GM23338 (cell line): ENCODE data around the gene OBSCN. TPM values are rescaled to one million over a fixed set of nuclear protein-coding genes. Genes with fewer than 3 reads are reported as not detected.

ENCODE experiments used
- ATAC-seq: fragments of 200-7000 bp; cut with Tn5 transposase; 3 replicates; pipeline ENCODE4 v1.9.1; 2020
- DNase-seq: peaks from one replicate; pipeline ENCODE4 v3.0.0-alpha.2; 2015; ENCODE audit warnings: low spot score
- H2AFZ ChIP-seq: fragments of 200-600 bp; sonication (generic); 2 replicates; pipeline ENCODE4 v1.8.0; 2016; ENCODE audit warnings: antibody characterized with exemption, mild to moderate bottlenecking, moderate library complexity
- H3F3A ChIP-seq: fragments of 200-600 bp; sonication (generic); replicated peaks from 2 replicates; pipeline ENCODE4 v1.8.0; 2017; ENCODE audit warnings: antibody characterized with exemption, mixed run types, low read depth
- H3K27ac ChIP-seq: fragments of 200-600 bp; sonication (generic); 2 replicates; pipeline ENCODE4 v1.6.1; 2016; ENCODE audit warnings: low read depth
- H3K27me3 ChIP-seq: fragments of 200-600 bp; sonication (generic); 2 replicates; pipeline ENCODE4 v1.8.0; 2016; ENCODE audit warnings: mild to moderate bottlenecking, mixed run types, moderate library complexity; ENCODE audit not compliant: insufficient read depth
- H3K36me3 ChIP-seq: fragments of 200-600 bp; sonication (generic); 2 replicates; pipeline ENCODE4 v1.8.0; 2016; ENCODE audit warnings: mild to moderate bottlenecking; ENCODE audit not compliant: insufficient read depth
- H3K4me1 ChIP-seq: fragments of 200-600 bp; sonication (generic); 2 replicates; pipeline ENCODE4 v1.8.0; 2016; ENCODE audit warnings: mild to moderate bottlenecking, moderate library complexity; ENCODE audit not compliant: insufficient read depth
- H3K4me2 ChIP-seq: fragments of 200-600 bp; sonication (generic); 2 replicates; pipeline ENCODE4 v1.7.1; 2017; ENCODE audit warnings: mixed run types
- H3K4me3 ChIP-seq: fragments of 200-600 bp; sonication (generic); 2 replicates; pipeline ENCODE4 v1.6.1; 2016; ENCODE audit warnings: mixed run types
- H3K79me2 ChIP-seq: fragments of 200-600 bp; sonication (generic); replicated peaks from 2 replicates; pipeline ENCODE4 v1.8.0; 2017; ENCODE audit warnings: mild to moderate bottlenecking; ENCODE audit not compliant: insufficient read depth
- H3K9me2 ChIP-seq: fragments of 200-600 bp; sonication (generic); 2 replicates; pipeline ENCODE4 v1.8.0; 2017; ENCODE audit not compliant: insufficient read depth
- H4K20me1 ChIP-seq: fragments of 200-600 bp; sonication (generic); replicated peaks from 2 replicates; pipeline ENCODE4 v1.8.0; 2017; ENCODE audit warnings: mild to moderate bottlenecking; ENCODE audit not compliant: insufficient read depth
- H3K27ac Mint-ChIP-seq: 2 replicates; pipeline ENCODE4 v1.8.0; 2020; ENCODE audit warnings: inconsistent platforms, mild to moderate bottlenecking, moderate library complexity, mixed read lengths
- H3K27me3 Mint-ChIP-seq: 3 replicates; pipeline ENCODE4 v1.8.0; 2022; ENCODE audit warnings: low read depth, mild to moderate bottlenecking, moderate library complexity, mixed read lengths, inconsistent platforms; ENCODE audit not compliant: insufficient read depth, poor library complexity
- H3K36me3 Mint-ChIP-seq: 3 replicates; pipeline ENCODE4 v1.8.0; 2021; ENCODE audit warnings: low read depth, mild to moderate bottlenecking, inconsistent platforms, moderate library complexity, mixed read lengths
- H3K4me1 Mint-ChIP-seq: 3 replicates; pipeline ENCODE4 v1.8.0; 2020; ENCODE audit warnings: mild to moderate bottlenecking, inconsistent platforms, mixed read lengths
- H3K4me3 Mint-ChIP-seq: 3 replicates; pipeline ENCODE4 v1.8.0; 2021; ENCODE audit warnings: moderate library complexity, mild to moderate bottlenecking, inconsistent platforms, mixed read lengths
- H3K9me3 Mint-ChIP-seq: 3 replicates; pipeline ENCODE4 v1.8.0; 2020; ENCODE audit warnings: moderate library complexity, mild to moderate bottlenecking, inconsistent platforms, mixed read lengths
- CREB1 ChIP-seq: fragments of 250-450 bp; sonication (Bioruptor Pico); IDR thresholded peaks from 2 replicates; pipeline ENCODE4 v1.5.0; 2020; ENCODE audit warnings: low read depth, mild to moderate bottlenecking, moderate library complexity
- EZH2 ChIP-seq: fragments of 200-600 bp; sonication (generic); IDR thresholded peaks from one replicate; pipeline ENCODE4 v1.8.0; 2017; ENCODE audit warnings: antibody characterized with exemption, mild to moderate bottlenecking, low read depth; ENCODE audit not compliant: unreplicated experiment
- EZH2phosphoT487 ChIP-seq: fragments of 200-600 bp; sonication (generic); IDR thresholded peaks from one replicate; pipeline ENCODE4 v1.8.1; 2018; ENCODE audit warnings: antibody characterized with exemption; ENCODE audit not compliant: unreplicated experiment
- NANOG ChIP-seq: IDR thresholded peaks from 2 replicates; pipeline ENCODE4 v1.6.1; 2016; ENCODE audit warnings: antibody characterized with exemption, borderline replicate concordance
- ZNF114 ChIP-seq: fragments of 250-450 bp; sonication (Bioruptor Pico); IDR thresholded peaks from 2 replicates; pipeline ENCODE4 v1.5.0; 2020; ENCODE audit warnings: mild to moderate bottlenecking, moderate library complexity
- polyA plus RNA-seq: library from polyadenylated mRNA; unstranded; fragments of >200 nt; fragmentation: Nextera tagmentation; extraction: Ambion mirVana; gene quantifications from 2 replicates; pipeline ENCODE4 v1.2.1, GENCODE V29; 2016
- total RNA-seq: library from RNA; depleted of rRNA; stranded (reverse); fragments of >200 nt; shearing (Covaris generic); gene quantifications from 2 replicates; pipeline ENCODE4 v1.2.3, GENCODE V29; 2014
- TF ChIP-seq, protein P1 (sequence below), 2 experiments: fragments of 200-600 bp in 1 of 2; sonication (generic) in 1 of 2; conservative IDR thresholded peaks; 2 replicates each; pipeline versions ENCODE4 v1.5.1 to v1.6.1; 2016 to 2017; ENCODE audit warnings: antibody characterized with exemption in 2 of 2, low read depth in 2 of 2, mild to moderate bottlenecking in 2 of 2, moderate library complexity in 1 of 2
- TF ChIP-seq, protein P2 (sequence below): IDR thresholded peaks from one replicate; pipeline ENCODE4 v1.6.1; 2018; ENCODE audit warnings: antibody characterized with exemption; ENCODE audit not compliant: unreplicated experiment

The OBSCN gene
- total and polyA plus RNA-seq, 2 experiments from 2014 or later: 8.4 to 38.5 TPM

DNA sequence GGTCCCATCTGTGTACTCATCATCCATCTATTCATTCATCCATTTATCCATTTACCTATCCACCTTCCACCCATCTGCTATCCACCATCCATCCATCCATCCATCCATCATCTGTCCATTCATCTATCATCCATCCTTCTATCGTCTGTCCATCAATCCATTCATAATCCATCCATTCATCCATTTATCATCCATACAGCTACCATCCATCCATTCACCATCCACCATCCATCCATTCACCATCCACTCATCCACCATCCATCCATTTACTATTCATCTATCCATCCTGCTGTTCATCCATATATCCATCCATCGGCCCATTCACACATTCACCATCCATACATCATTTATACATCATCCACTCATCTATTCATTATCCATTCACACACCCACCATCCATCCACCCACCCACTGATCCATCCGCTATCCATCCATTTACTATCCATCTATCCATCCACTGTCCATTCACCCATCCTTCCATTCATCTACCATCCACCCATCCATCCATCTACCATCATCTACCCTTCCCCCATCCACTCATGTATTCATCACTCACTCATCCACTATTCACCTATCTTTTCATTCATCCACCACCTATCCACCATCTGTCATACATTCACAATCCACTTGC is 102.4 kb downstream of the OBSCN start (continued):
- TF ChIP-seq, protein P1, sequence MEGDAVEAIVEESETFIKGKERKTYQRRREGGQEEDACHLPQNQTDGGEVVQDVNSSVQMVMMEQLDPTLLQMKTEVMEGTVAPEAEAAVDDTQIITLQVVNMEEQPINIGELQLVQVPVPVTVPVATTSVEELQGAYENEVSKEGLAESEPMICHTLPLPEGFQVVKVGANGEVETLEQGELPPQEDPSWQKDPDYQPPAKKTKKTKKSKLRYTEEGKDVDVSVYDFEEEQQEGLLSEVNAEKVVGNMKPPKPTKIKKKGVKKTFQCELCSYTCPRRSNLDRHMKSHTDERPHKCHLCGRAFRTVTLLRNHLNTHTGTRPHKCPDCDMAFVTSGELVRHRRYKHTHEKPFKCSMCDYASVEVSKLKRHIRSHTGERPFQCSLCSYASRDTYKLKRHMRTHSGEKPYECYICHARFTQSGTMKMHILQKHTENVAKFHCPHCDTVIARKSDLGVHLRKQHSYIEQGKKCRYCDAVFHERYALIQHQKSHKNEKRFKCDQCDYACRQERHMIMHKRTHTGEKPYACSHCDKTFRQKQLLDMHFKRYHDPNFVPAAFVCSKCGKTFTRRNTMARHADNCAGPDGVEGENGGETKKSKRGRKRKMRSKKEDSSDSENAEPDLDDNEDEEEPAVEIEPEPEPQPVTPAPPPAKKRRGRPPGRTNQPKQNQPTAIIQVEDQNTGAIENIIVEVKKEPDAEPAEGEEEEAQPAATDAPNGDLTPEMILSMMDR (conservative IDR thresholded peaks at IDR 0.05; ENCODE audit: low read depth in 2 of 2): no peak
- TF ChIP-seq EZH2: no peak
- TF ChIP-seq CREB1 (CRISPR knock-in tag): no peak
- TF ChIP-seq, protein P2, sequence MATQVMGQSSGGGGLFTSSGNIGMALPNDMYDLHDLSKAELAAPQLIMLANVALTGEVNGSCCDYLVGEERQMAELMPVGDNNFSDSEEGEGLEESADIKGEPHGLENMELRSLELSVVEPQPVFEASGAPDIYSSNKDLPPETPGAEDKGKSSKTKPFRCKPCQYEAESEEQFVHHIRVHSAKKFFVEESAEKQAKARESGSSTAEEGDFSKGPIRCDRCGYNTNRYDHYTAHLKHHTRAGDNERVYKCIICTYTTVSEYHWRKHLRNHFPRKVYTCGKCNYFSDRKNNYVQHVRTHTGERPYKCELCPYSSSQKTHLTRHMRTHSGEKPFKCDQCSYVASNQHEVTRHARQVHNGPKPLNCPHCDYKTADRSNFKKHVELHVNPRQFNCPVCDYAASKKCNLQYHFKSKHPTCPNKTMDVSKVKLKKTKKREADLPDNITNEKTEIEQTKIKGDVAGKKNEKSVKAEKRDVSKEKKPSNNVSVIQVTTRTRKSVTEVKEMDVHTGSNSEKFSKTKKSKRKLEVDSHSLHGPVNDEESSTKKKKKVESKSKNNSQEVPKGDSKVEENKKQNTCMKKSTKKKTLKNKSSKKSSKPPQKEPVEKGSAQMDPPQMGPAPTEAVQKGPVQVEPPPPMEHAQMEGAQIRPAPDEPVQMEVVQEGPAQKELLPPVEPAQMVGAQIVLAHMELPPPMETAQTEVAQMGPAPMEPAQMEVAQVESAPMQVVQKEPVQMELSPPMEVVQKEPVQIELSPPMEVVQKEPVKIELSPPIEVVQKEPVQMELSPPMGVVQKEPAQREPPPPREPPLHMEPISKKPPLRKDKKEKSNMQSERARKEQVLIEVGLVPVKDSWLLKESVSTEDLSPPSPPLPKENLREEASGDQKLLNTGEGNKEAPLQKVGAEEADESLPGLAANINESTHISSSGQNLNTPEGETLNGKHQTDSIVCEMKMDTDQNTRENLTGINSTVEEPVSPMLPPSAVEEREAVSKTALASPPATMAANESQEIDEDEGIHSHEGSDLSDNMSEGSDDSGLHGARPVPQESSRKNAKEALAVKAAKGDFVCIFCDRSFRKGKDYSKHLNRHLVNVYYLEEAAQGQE: no peak
- no peak for TF ChIP-seq EZH2phosphoT487

DNA sequence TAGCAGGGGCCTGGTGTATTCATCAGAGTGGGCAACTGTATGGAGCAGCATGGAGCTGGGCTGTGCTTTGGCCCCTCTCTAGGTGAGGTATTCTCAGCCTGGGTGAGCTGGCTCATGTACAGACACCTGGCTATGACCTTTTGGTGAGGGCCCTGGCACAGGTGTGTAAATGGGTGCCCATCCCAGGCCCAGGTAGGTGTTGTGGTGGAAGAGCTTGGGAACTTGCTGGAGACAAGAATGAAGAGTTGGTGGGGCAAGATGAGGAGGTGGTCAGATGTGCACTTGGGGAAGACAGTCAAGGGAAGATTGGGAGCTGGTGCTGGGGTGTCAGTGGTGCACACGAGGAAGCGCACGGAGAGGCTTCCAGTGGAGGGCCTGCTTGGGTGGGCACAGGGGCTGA is 103.2 kb downstream of the OBSCN start:
- Histone ChIP-seq H3K27ac (no peak overlapping the region), H4K20me1 (no peaks in the 10 kb centered on the region), H2AFZ (no peak overlapping the region), H3F3A (no peaks in the 10 kb centered on the region), H3K79me2 (no peaks in the 10 kb centered on the region), H3K36me3 (no peaks in the 10 kb centered on the region), H3K4me2 (no peak overlapping the region), H3K9me2 (0 out of 2 replicates have a peak, but pooled peaks cover 6% of the 10 kb centered on the region), H3K4me1 (no peaks in the 10 kb centered on the region), H3K27me3 (no peaks in the 10 kb centered on the region), H3K4me3 (no peak overlapping the region)
- DNase-seq (no peak), ATAC-seq (no peak)
- Mint-ChIP-seq H3K4me3 (no peak overlapping the region), H3K27me3 (peaks cover 5% of the 10 kb centered on the region), H3K36me3 (peaks cover 13% of the 10 kb centered on the region), H3K9me3 (peaks cover 9% of the 10 kb centered on the region), H3K27ac (no peak overlapping the region), H3K4me1 (no peaks in the 10 kb centered on the region)
- no peak for TF ChIP-seq EZH2phosphoT487
- TF ChIP-seq ZNF114 (CRISPR knock-in tag): no peak
- TF ChIP-seq, protein P1 (conservative IDR thresholded peaks at IDR 0.05; ENCODE audit: low read depth in 2 of 2): no peak
- no peak for TF ChIP-seq NANOG
